Aorta (tissue), 5 donors: ENCODE measurements around the gene TYROBP. TPM values are rescaled to one million over a fixed set of nuclear protein-coding genes. Genes with fewer than 3 reads are reported as not detected.

Experiments
- ATAC-seq: fragments of 200-7000 bp; cut with Tn5 transposase; one replicate; pipeline ENCODE4 v1.9.1; 2022; ENCODE audit warnings: moderate library complexity; ENCODE audit not compliant: low FRiP score
- DNase-seq, 2 donors: peaks; one replicate each; pipeline ENCODE4 v3.0.0-alpha.2; 2020
- H3K27ac ChIP-seq, 2 donors: one replicate each; pipeline ENCODE4 v1.5.1; 2013; ENCODE audit warnings: low read length in 2 of 2, mild to moderate bottlenecking in 2 of 2, moderate library complexity in 2 of 2, control low read depth in 1 of 2, inconsistent platforms in 1 of 2, low read depth in 1 of 2
- H3K27me3 ChIP-seq, 2 donors: one replicate each; pipeline ENCODE4 v1.6.1; 2013; ENCODE audit warnings: control low read depth in 1 of 2, low read length in 1 of 2, mild to moderate bottlenecking in 1 of 2, moderate library complexity in 1 of 2; ENCODE audit not compliant: insufficient read depth in 2 of 2, control insufficient read depth in 1 of 2
- H3K36me3 ChIP-seq, 2 donors: one replicate each; pipeline ENCODE4 v1.6.1; 2013; ENCODE audit warnings: control low read depth in 1 of 2, low read length in 1 of 2, mild to moderate bottlenecking in 1 of 2; ENCODE audit not compliant: insufficient read depth in 2 of 2, control insufficient read depth in 1 of 2
- H3K4me1 ChIP-seq, 2 donors: one replicate each; pipeline ENCODE4 v1.6.1; 2013; ENCODE audit warnings: low read length in 2 of 2, control low read depth in 1 of 2, mild to moderate bottlenecking in 1 of 2, moderate library complexity in 1 of 2; ENCODE audit not compliant: insufficient read depth in 2 of 2, control insufficient read depth in 1 of 2
- H3K4me3 ChIP-seq, 2 donors: one replicate each; pipeline ENCODE4 v1.5.1; 2013; ENCODE audit warnings: low read length in 2 of 2, control low read depth in 1 of 2, mild to moderate bottlenecking in 1 of 2
- H3K9me3 ChIP-seq: one replicate; pipeline ENCODE4 v1.6.1; 2013; ENCODE audit warnings: mild to moderate bottlenecking, low read length; ENCODE audit not compliant: control insufficient read depth
- WGBS, 2 donors: extraction: QIAGEN DNeasy Blood & Tissue Kit; methylation state at CpG; one replicate each; pipeline ENCODE4 v1.1.7; 2013; 5-methylcytosine and 5-hydroxymethylcytosine counted together
- intact Hi-C, 2 donors: fragments of 100-400 bp; cut with DNase I; formaldehyde crosslinking; loops; one replicate each; pipeline versions ENCODE4 v1.14.2 to v1.15.0; 2022
- polyA plus RNA-seq, 2 donors: library from polyadenylated mRNA; stranded (reverse); fragments of 200-250 nt; gene quantifications; one replicate each; pipeline ENCODE4 v1.2.3, GENCODE V29; 2013
- total RNA-seq, 2 donors: library from RNA; stranded (reverse); fragmentation: NEBNext Ultra II Directional; extraction: Animal tissue kit (Norgen Biotek cat#: 25700); gene quantifications; one replicate each; pipeline ENCODE4 v1.2.1, GENCODE V29; 2021
- donor health status: healthy with polysubstance abuse.
- donor health status: Bipolar disorder and iron deficiency.
- donor health status: DM: no; HTN: no; CAD: no.
- donor health status: DM: no; HTN: no; CAD: no.
- donor health status: DM: yes; HTN: yes; CAD: no.

The TYROBP gene
- total and polyA plus RNA-seq, 4 donors = 48.8 to 327 (median 108) TPM

DNA sequence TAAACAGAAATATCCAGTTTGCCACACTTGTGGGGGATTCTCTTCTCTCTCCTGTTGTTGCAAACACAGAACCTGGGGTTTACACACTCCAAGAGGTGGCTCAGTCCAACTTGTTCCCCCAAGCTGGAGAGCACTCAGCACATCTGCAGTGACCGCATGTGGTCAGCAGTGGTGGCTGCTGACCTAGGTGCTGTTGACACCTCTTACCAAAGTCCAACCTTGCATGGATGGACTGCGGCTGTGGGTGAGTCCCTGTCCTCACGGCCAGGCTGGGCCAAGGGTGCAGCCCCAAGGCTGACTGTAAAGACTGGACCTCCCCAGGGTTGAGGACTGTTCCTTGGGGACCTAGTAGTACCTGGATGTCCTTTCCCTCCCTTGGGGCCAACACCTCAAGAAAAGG, 34.1 kb upstream of the TYROBP start:
- ATAC-seq (no peak), DNase-seq (peak in 1 of 2 donors; percentile 49)
- 89 to 91% methylated on average over 3 of the region's 3 CpGs for WGBS, 2 donors
- Histone ChIP-seq H3K4me3 (no peak overlapping the region), H3K27me3 (no peaks in the 10 kb centered on the region), H3K4me1 (no peaks in the 10 kb centered on the region), H3K36me3 (peaks cover 0 to 6% of the 10 kb centered on the region in 2 donors), H3K27ac (no peak overlapping the region), H3K9me3 (no peaks in the 10 kb centered on the region)
- intact Hi-C loops = no loop called here

- Histone ChIP-seq H3K27ac (no peak overlapping the region), H3K4me1 (no peaks in the 10 kb centered on the region), H3K27me3 (no peaks in the 10 kb centered on the region), H3K36me3 (peaks cover 0 to 6% of the 10 kb centered on the region in 2 donors), H3K9me3 (no peaks in the 10 kb centered on the region), H3K4me3 (no peak overlapping the region)
- no peak for DNase-seq
- WGBS, 2 donors = 61 to 67% methylated on average over 4 of the region's 4 CpGs
- intact Hi-C loops = no loop called here
- ATAC-seq = no peak
These were observed 32.7 kb upstream of the TYROBP start for GRCh38 chr19:35940839-35941238.

- intact Hi-C loops = no loop called here
- Histone ChIP-seq H3K36me3 (peaks cover 0 to 6% of the 10 kb centered on the region in 2 donors), H3K27ac (no peak overlapping the region), H3K27me3 (no peaks in the 10 kb centered on the region), H3K4me1 (no peaks in the 10 kb centered on the region), H3K9me3 (no peaks in the 10 kb centered on the region), H3K4me3 (no peak overlapping the region)
- 95 to 96% methylated on average over 50 to 51 of the region's 51 CpGs for WGBS, 2 donors
- ATAC-seq (no peak), DNase-seq (peak in 1 of 2 donors; percentile 71)
These were observed 32.1 kb upstream of the TYROBP start for GRCh38 chr19:35940078-35940775.

GRCh38 chr19:35939307-35940077, 31.4 kb upstream of the TYROBP start:
- no peak for ATAC-seq
- Histone ChIP-seq H3K9me3 (no peaks in the 10 kb centered on the region), H3K4me3 (no peak overlapping the region), H3K4me1 (no peaks in the 10 kb centered on the region), H3K36me3 (peaks cover 0 to 4% of the 10 kb centered on the region in 2 donors), H3K27me3 (no peaks in the 10 kb centered on the region), H3K27ac (no peak overlapping the region)
- WGBS, 2 donors = 93 to 95% methylated on average over 53 to 55 of the region's 55 CpGs
- peak in 1 of 2 donors; percentile 73 for DNase-seq
- intact Hi-C loops = loop anchor here in 1 of 2 donors (10.0 kb wide), 1 partner anchor 65 kb away; no protein-coding TSS in a partner anchor

DNA sequence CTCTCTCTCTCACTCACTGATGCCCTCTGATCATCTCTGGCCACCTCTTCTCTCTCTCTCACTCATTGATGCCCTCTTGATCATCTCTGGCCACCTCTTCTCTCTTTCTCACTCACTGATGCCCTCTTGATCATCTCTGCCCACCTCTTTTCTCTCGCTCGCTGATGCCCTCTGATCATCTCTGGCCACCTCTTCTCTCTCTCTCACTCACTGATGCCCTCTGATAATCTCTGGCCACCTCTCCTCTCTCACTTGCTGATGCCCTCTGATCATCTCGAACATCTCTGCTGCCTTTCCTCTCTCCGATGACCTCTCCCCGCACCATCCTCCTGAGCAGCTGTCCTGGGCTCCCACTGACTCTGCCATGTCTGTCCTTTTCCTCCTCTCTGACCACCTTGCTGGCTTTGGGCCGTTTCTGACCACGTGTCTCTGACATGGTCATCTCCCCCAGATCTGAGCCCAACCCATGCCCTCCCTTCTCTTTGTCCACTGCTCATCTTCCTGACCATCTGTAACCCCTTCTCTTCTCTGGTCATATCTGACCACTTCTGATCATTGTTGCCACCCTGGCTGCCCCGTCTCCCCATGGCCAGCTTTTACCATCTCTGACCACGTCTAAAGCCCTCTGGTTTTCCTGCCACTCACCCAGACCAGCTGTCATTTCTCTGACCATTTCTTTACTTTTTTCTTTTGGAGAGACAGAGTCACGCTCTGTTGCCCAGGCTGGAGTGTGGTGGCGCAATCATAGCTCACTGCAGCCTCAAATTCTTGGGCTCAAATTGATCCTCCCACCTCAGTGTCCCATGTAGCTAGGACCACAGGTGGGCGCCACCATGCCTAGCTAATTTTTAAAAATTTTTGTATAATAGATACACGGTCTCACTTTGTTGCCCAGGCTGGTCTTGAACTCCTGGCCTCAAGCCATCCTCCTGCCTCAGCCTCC, 30.5 kb upstream of the TYROBP start:
- 80 to 81% methylated on average over 13 of the region's 13 CpGs for WGBS, 2 donors
- Histone ChIP-seq H3K27me3 (no peaks in the 10 kb centered on the region), H3K9me3 (no peaks in the 10 kb centered on the region), H3K36me3 (peaks cover 0 to 4% of the 10 kb centered on the region in 2 donors), H3K4me3 (no peak overlapping the region), H3K27ac (no peak overlapping the region), H3K4me1 (no peaks in the 10 kb centered on the region)
- ATAC-seq (no peak), DNase-seq (peak in 1 of 2 donors; percentile 38)
- intact Hi-C loops = loop anchor here in 1 of 2 donors (10.0 kb wide), 1 partner anchor 64 kb away; no protein-coding TSS in a partner anchor

GRCh38 chr19:35937345-35938281, 29.5 kb upstream of the TYROBP start:
- 41 to 43% methylated on average over 14 of the region's 14 CpGs for WGBS, 2 donors
- ATAC-seq (peak; percentile 3), DNase-seq (peak in 1 of 2 donors; percentile 48)
- H3K36me3 ChIP-seq = peaks cover 0 to 4% of the 10 kb centered on the region in 2 donors
- no peak overlapping the region for H3K27ac ChIP-seq
- intact Hi-C loops = loop anchor here in 1 of 2 donors (10.0 kb wide), 1 partner anchor 63 kb away; no protein-coding TSS in a partner anchor
- no peaks in the 10 kb centered on the region for H3K27me3 ChIP-seq
- H3K4me1 ChIP-seq = no peaks in the 10 kb centered on the region
- H3K4me3 ChIP-seq = peak overlapping the region in 1 of 2 donors; percentile 47
- H3K9me3 ChIP-seq = no peaks in the 10 kb centered on the region

DNA sequence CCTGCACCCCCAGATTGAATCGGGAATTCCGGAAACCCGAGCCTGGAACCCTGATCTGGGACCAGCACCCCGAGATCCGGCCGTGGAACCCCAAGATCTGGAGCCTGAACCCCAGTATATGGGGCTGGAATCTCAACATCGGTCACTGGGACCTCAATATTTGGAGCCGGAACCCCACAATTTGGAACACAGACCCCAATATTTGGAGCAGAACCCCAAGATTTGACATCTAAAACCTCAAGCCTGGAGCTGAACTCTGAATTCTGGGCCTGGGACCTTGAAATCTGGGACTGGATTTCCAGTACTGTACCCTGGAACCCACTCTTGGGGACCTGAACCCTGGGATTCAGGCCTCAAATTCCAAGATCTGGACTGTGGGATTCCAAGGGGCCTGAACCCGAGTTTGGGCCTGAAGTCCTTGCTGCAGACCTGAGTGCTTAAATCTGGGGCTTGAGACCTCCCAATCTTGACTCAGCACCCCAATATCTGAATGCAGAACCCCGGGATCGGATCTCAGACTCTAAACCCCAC, 28.7 kb upstream of the TYROBP start:
- intact Hi-C loops = loop anchor here in 1 of 2 donors (10.0 kb wide), 1 partner anchor 62 kb away; no protein-coding TSS in a partner anchor
- 21 to 23% methylated on average over 11 of the region's 11 CpGs for WGBS, 2 donors
- ATAC-seq (no peak), DNase-seq (peak in 1 of 2 donors; percentile 26)
- Histone ChIP-seq H3K36me3 (peaks cover 0 to 2% of the 10 kb centered on the region in 2 donors), H3K9me3 (no peaks in the 10 kb centered on the region), H3K4me3 (peak overlapping the region; percentile 47 to 92), H3K27me3 (no peaks in the 10 kb centered on the region), H3K27ac (no peak overlapping the region), H3K4me1 (no peaks in the 10 kb centered on the region)
